H1 (cell line): ENCODE results near the gene ZKSCAN8. TPM values are rescaled to one million over a fixed set of nuclear protein-coding genes. Genes with fewer than 3 reads are reported as not detected.

ENCODE experiments used
- EGR1 ChIP-seq: IDR thresholded peaks from 2 replicates; pipeline ENCODE4 v1.6.1; 2011; ENCODE audit warnings: low read depth, low read length, borderline replicate concordance
- FOSL1 ChIP-seq: IDR thresholded peaks from 2 replicates; pipeline ENCODE4 v1.6.1; 2011; ENCODE audit warnings: mild to moderate bottlenecking, low read depth, low read length, moderate library complexity; ENCODE audit not compliant: insufficient read depth
- KDM5A ChIP-seq: fragments of 200-600 bp; IDR thresholded peaks from 2 replicates; pipeline ENCODE4 v1.7.1; 2012; ENCODE audit warnings: mild to moderate bottlenecking, low read length, inconsistent platforms, mixed read lengths
- MAX ChIP-seq: IDR thresholded peaks from 2 replicates; pipeline ENCODE4 v1.6.1; 2012; ENCODE audit warnings: inconsistent platforms
- SIN3A ChIP-seq, 2 experiments: IDR thresholded peaks in 1 of 2; conservative IDR thresholded peaks in 1 of 2; 2 replicates each; pipeline ENCODE4 v1.6.1; 2011 to 2012; ENCODE audit warnings: low read length in 2 of 2, improper control_type of control experiment in 1 of 2, low read depth in 1 of 2, mild to moderate bottlenecking in 1 of 2
- SP2 ChIP-seq: IDR thresholded peaks from 2 replicates; pipeline ENCODE4 v1.6.1; 2012; ENCODE audit warnings: mild to moderate bottlenecking, low read length, inconsistent platforms
- polyA plus RNA-seq, 7 experiments: library from polyadenylated mRNA; depleted of rRNA in 3 of 7; stranded (reverse) in 5 of 7; unstranded in 2 of 7; fragments of >200 nt in 5 of 7; fragments of 200-250 nt in 2 of 7; gene quantifications; 1 replicate in 5 of 7; 2 replicates in 1 of 7; 4 replicates in 1 of 7; pipeline versions ENCODE4 v1.2.1 to v1.2.3, GENCODE V29; 2011 to 2013; ENCODE audit warnings: missing spikeins in 2 of 7, mixed read lengths in 2 of 7
- total RNA-seq: library from RNA; stranded (reverse); fragmentation: NEBNext Ultra II Directional; extraction: Animal tissue kit (Norgen Biotek cat#: 25700); gene quantifications from 2 replicates; pipeline ENCODE4 v1.2.1, GENCODE V29; 2021

ZKSCAN8 gene
- total and polyA plus RNA-seq, 2 of the 8 experiments (the other 6 are each of a cell fraction or from before 2014, with no cell fraction given): 10.7 to 24.1 TPM

GRCh38 chr6:28117386-28118050 lies 24.2 kb upstream of the ZKSCAN8 start (continued):
- TF ChIP-seq MAX: no peak
- TF ChIP-seq EGR1: no peak
- TF ChIP-seq SP2: no peak
- TF ChIP-seq FOSL1: no peak
- no peak for TF ChIP-seq SIN3A (conservative IDR thresholded peaks at IDR 0.05 in 1 of 2, IDR thresholded peaks at IDR 0.05 in 1 of 2; ENCODE audit: low read depth in 1 of 2, low read length in 2 of 2)
- no peak for TF ChIP-seq KDM5A
